GM18873 (cell line): ENCODE measurements around the gene CNTN5.
"Not testable (repeated sequence)": the region's sequence is repeated elsewhere in the genome, so short reads cannot be mapped to it uniquely, and the experiment has no call there.

Source experiments
- ATAC-seq: cut with Tn5 transposase; IDR thresholded peaks from one replicate; pipeline ENCODE4 v1.9.1; 2021; ENCODE audit warnings: mild to moderate bottlenecking, moderate library complexity, moderate number of reproducible peaks; ENCODE audit not compliant: unreplicated experiment, low FRiP score

The CNTN5 gene

DNA sequence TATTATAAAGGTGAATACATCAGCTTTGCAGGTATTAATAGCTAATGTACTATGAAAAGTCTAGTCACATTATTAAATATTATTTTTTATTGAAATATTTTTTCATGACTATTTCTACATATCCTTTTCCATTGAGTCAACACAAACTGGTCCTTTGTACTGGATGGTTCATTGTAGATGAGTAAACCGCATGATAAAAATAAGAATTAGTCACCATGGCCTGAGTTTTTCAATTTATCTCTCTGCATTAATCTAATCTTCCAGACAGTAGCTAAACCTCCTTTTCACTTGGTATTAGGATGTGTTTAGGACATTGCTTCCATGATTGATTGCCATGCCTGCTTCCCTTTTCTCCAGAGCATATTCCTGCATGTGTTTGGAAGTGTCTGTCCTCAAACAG lies 1227.0 kb downstream of the CNTN5 start:
- no peak for ATAC-seq

DNA sequence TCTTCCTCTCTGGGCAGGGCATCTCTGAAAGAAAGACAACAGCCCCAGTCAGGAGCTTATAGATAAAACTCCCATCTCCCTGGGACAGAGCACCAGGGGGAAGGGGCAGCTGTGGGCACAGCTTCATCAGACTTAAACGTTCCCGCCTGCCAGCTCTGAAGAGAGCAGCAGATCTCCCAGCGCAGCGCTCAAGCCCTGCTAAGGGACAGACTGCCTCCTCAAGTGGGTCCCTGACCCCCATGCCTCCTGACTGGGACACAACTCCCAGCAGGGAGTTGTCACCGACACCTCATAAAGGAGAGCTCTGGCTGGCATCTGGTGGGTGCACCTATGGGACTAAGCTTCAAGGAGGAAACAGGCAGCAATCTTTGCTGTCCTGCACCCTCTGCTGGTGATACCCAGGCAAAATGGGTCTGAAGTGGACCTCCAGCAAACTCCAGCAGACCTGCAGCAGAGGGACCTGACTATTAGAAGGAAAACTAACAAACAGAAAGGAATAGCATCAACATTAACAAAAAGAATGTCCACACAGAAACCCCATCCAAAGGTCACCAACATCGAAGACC lies 1236.6 kb downstream of the CNTN5 start:
- ATAC-seq = not testable (repeated sequence)

DNA sequence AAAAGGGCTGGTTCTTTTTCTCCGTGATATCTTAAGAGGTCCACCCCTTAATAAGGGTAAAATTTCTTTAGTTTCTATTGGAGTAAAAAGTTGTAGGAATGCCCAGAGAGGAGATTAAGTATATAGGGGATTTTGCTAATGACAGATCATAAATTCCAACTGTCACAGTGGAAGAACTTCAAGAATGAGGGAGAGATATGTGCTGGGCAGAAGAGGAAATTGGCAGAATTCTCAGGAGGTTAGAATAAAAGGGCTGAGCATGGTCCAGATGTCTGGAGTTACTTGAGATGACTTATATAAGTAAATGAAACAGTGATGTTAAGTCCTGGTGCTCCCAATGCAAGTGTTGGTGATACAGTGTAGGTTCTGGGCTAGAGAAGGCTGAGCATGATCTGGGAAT lies 1248.8 kb downstream of the CNTN5 start:
- ATAC-seq = no peak

DNA sequence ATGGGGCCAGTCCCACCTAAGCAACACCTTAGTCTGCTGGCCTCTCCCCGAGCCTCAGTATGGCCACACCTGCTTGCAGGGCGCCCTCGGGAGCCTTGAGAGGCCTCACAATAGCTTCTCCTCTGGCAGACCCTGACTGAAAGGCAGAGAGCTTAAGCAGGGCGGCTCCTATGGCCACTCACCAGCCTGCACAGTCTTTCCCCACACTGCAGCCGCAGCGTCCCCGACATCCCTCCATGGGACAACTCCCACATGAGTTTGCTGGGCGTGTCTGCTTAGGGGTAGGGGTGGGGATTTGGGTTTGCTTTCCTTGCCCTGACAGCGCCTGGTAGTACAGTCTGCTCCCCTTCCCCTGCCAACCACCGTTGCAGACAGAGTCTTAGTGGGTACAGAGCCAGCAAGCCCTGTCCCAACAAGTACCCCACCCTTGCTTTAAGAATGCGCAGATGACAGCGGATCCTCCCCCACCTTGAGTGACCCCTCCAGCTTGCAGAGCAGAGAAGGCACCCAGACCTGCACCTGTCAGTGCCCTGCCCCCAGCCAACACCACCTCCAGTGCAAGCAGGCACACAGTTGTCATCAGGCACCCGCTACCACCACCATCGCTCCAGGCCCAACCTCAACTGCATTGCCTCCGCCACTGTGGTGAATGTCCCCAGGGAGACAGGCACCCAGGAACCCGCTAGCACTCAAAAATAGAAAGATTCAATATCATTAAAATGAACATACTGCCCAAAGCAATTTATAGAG lies 1252.5 kb downstream of the CNTN5 start:
- no peak for ATAC-seq

DNA sequence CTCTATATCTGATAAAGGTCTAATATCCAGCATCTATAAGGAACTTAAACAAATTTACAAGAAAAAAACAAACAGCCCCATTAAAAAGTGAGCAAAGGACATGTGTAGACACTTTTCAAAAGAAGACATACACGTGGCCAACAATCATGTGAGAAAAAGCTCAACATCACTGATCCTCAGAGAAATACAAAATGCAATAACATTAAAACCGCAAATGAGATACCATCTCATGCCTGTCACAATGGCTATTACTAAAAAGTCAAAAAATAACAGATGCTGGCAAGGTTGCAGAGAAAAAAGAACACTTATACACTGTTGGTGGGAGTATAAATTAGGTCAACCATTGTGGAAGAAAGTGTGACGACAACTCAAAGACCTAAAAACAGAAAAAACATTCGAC lies 1253.7 kb downstream of the CNTN5 start:
- not testable (repeated sequence) for ATAC-seq

- ATAC-seq = no peak
These were observed 1274.0 kb downstream of the CNTN5 start for GRCh38 chr11:100294748-100295147.

- no peak for ATAC-seq
These were observed 1275.4 kb downstream of the CNTN5 start for GRCh38 chr11:100296051-100296679.

GRCh38 chr11:100297516-100297915 lies 1276.8 kb downstream of the CNTN5 start:
- ATAC-seq = no peak

GRCh38 chr11:100302824-100303223 lies 1282.1 kb downstream of the CNTN5 start:
- ATAC-seq = no peak

DNA sequence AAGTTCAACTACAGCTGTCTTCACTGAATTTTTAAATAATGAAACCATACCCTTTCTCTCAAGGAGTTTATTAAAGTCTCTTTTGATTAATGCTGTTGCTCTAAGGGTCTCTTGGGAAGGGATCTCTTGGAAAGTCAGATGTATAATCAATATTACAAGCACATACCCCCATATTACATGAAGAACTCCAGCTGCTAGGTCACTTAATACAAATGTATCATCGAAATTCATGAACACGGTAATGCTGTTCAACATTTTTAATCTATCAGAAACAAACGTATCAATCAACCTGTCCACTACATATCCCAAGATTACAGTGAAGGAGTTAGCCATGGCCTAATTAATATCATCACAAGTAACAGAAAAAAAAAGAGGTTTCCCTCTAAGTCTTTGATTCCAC lies 1283.1 kb downstream of the CNTN5 start:
- no peak for ATAC-seq

- no peak for ATAC-seq
These were observed 1287.5 kb downstream of the CNTN5 start for GRCh38 chr11:100308202-100308601.

DNA sequence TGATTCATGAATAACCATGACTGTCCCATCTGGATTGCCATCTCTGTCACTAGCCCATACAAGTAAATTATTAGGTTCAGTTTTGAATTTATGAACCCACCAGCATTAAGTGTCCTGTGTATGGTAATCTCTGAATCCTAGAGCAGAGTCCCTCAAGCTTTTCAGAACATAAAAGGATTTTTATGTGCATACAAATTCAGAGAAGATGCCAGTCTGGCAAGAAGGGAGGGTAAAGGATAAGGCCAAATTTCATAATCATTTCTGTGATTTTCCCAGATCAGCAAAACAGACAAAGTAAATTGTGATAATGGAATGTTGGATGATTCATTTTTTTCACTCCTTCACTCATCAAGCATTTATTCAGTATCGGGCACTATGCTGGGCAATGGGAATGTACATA lies 1295.2 kb downstream of the CNTN5 start:
- no peak for ATAC-seq

DNA sequence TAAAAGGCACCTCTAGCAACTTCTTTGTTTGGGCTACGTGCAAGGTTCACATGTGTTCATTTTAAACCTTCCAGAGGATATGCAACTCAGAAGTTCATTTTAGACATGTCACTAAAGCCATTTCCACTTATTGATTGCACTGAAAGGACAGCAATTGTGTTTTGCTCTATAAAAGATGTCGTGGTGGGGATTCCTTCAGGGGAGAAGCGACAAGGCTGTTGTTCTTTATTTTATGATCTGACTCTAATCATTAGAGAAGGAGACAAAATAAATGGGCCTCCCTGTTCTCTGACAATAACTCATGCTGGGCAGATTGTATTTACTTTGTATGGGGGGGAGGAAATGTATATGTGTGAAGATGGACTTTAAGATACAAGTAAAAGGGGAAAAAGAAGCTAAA lies 1296.2 kb downstream of the CNTN5 start:
- no peak for ATAC-seq

DNA sequence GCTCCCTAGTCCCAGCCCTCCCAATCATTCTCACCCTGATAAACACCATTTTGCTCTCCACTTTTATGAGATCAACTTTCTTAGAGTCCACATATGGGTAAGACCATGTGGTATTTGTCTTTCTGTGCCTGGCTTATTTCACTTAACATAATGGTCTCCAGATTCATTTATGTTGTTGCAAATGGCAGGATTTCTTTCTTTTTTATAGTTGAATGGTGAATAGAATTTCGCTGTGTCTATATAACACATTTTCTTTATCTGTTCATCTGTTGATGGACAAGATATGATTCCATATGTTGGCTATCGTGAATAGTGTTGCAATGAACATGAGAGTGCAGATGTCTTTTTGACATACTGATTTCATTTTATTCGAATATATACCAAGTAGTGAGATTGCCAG lies 1298.9 kb downstream of the CNTN5 start:
- ATAC-seq = no peak

DNA sequence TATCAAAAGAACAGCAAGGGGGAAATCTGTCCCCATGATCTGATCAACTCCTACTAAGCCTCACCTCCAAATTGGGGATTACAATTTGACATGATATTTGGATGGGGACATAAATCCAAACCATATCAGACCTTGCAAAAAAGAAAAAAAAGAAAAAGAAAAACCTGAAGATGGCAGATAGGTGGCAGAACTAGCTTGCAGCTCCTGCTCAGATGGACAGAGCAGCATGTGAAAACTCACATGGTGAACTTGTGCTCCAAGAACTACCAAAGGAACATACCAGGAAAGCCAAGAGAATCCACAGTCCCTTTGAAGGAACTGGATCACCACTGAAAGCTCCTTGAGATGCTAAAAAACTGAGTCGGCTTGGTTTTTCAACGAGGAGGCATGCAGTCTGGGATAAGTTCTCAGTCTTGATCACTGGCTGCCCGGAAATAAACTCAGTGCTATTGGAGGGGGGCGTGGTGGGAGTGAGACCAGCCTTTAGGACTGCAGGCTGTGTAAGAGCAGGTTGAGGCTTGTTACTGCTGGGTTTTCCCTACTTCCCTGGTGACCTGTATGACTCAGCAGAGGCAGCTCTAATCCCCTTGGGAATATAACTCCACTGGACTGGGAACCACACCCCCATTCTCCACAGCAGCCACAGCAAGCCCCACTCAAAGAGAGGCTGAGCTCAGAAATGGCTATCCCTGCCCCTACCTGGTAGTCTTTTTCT lies 1308.0 kb downstream of the CNTN5 start:
- ATAC-seq = no peak

GRCh38 chr11:100329352-100329751 lies 1308.6 kb downstream of the CNTN5 start:
- no peak for ATAC-seq

GRCh38 chr11:100336873-100337272 lies 1316.1 kb downstream of the CNTN5 start:
- no peak for ATAC-seq

- ATAC-seq = no peak
These were observed 1317.5 kb downstream of the CNTN5 start for GRCh38 chr11:100338144-100338840.

DNA sequence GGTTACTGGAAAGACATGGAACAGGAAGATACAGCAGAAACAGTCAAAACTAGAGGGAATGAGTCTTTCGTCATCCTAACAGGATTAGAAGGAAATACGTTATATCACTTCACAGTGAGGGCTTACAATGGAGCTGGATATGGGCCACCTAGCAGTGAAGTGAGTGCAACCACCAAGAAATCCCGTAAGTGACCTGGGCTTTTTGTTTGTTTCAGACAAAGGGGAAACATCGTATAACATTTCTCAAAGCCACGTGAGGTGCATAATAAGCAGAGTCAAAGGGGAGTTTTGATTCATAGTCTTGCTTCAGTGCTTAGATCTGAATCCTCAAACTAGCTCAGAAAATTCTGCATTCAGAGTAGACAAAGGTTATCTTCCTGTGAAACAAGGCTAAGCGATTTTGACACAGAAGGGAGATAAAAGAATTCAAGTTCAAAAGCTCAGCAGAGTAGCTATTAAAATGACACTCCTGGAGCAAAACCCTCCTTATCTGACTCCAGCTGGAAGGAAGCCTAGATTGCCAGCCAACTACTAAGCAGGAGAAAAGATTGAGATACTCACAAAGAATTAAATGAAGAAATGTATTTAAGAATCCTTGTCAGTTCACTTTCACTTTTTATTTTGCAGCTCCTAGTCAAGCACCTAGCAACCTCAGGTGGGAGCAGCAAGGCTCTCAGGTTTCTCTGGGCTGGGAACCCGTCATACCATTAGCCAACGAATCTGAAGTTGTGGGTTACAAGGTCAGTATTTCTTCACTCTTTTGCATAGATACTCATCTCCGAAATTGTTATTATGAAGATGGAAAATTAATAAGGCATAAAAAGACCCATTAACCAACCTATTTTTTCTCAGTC lies 1319.9 kb downstream of the CNTN5 start:
- no peak for ATAC-seq

- no peak for ATAC-seq
These were observed 1332.3 kb downstream of the CNTN5 start for GRCh38 chr11:100353083-100353482.
